ENCODE data around the gene ZCCHC17.
"Not testable (repeated sequence)": the region's sequence is repeated elsewhere in the genome, so short reads cannot be mapped to it uniquely, and the experiment has no call there.

ZCCHC17 gene

DNA sequence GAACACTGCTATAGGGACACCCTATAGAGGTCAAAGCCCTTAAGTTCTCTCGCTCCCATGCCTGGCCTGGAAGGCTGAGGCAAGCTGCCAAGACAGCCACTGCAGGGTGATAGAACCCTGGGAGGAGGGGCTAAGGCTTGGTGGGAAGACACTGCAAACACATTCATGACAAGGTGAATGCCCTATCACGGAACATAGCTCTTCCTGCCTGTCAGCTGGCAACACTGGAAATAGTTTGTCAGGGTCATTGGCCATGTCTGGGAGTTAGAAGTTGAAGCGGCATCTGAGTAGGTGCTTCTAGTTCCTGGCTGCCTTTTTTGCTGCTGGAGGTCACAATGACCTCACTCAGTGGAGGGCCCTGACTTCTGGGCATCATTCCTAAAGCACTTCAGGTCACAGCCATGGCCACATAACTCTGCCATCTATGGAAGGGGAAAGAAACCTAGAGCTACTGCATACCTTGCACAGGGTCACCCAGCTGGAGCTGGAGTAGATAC lies 71.8 kb downstream of the ZCCHC17 start:
- DNase-seq (ENCODE audit: low read depth, low spot score), result no peak

DNA sequence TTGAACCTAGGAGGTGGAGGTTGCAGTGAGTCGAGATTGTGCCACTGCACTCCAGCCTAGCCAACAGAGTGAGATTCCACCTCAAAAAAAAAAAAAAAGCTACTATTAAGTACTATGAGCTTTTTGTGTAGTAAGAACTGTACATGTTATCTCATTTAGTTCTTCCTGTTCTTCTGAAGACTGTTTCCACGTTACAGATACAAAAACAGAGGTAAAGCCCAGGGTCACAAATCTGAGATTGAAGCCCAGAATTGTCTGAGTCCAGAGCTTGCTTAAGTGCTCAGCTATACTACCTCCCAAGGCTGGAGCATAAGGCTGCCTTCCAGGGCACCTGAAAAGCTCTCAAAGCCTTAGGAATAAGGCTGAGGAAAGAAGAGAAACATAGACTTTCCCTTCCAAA lies 73.2 kb downstream of the ZCCHC17 start:
- no peak for DNase-seq (ENCODE audit: low read depth, low spot score)

DNA sequence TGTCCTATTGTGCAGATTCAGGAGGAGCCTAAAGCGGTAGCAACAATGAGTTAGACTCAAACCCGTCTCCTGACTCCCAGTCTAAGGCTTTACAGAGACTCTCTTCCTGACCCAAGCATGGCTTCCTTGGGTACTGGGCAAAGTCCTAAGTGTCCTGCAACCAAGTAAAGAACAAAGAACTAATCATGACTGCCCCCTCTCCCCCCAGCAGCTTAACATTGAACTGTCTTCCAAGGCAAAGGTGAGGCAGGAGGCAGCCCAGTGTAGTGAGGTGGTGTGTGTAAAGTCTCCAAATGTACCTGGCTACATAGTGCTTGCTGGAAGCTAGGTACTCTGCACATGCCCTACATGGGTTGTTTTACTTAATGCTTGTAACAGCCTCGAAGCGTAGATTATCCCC lies 73.7 kb downstream of the ZCCHC17 start:
- DNase-seq (ENCODE audit: low read depth, low spot score), result no peak

DNA sequence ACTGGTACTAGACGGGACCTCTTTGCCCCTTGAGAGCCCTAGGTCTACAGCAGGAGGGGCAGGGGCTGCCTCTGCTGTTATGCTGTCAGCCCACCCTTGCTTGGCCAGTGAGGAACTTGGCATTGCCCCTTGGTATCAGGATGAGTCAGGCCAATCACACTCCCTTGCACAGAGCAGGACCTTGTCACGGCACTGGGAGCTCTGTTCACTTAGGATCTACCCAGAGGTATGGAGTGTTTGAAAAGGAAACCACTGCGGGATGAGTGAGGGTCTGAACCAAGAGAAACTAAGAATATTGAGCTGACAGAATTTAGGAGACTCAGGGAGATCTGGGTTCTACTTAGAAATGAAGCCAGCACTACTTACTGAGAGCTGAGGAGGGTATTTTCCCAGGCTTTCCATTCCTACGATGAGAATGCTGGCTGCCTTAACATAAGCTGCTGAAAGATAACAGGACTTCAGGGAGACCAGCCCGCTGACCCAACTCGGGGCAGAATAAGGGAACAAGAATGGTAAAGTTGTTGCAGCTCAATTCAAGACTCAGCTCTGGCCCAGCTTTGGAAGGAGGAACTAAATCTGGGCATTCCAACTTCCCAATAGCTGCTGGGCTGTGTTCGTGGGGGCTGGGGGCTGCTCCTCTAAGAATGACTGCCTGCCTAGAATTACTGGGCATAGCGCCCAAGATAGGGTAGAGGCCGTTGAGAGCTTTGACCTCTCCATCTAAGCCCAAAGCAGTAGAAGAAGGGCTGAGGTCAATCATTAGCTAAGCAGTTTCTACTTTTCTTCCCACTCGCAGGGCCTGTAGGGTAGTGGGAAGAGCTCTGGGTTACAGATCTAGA lies 74.5 kb downstream of the ZCCHC17 start:
- no peak for DNase-seq (ENCODE audit: low read depth, low spot score)

DNA sequence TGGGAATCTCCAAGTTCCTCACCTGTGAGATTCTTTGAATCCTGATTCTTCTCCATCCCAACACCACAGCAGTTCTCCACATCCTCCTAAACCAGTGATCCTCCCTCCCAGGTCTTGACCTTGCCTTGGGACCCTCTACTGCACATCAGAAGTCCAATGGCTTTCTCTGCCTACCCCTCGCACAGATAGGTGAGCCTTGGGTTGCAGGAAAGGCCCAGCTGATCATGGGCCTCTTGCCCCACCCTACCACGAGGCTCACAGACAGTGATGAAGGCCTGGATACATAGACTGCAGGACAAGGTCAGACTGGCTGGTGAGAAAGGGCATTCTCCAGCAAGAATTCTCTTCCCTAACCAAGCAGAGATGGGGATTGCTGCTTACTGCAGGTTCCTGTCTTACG lies 75.2 kb downstream of the ZCCHC17 start:
- DNase-seq (ENCODE audit: low read depth, low spot score), result no peak

DNA sequence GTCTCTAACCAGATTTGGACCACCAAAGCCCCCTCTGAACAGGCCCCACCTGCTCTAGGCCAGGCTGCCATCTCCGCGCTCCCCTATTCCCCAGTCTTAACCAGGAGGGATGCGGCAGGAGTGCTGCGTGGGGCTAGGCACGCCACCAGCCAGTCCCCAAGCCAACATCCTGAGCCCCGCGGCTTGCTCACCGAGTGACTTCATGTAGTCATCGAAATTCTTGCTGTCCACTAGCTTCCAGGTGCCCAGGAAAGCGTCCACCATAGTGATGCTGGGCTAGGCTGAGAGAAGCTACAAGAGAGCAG lies 75.9 kb downstream of the ZCCHC17 start:
- no peak for DNase-seq (ENCODE audit: low read depth, low spot score)

DNA sequence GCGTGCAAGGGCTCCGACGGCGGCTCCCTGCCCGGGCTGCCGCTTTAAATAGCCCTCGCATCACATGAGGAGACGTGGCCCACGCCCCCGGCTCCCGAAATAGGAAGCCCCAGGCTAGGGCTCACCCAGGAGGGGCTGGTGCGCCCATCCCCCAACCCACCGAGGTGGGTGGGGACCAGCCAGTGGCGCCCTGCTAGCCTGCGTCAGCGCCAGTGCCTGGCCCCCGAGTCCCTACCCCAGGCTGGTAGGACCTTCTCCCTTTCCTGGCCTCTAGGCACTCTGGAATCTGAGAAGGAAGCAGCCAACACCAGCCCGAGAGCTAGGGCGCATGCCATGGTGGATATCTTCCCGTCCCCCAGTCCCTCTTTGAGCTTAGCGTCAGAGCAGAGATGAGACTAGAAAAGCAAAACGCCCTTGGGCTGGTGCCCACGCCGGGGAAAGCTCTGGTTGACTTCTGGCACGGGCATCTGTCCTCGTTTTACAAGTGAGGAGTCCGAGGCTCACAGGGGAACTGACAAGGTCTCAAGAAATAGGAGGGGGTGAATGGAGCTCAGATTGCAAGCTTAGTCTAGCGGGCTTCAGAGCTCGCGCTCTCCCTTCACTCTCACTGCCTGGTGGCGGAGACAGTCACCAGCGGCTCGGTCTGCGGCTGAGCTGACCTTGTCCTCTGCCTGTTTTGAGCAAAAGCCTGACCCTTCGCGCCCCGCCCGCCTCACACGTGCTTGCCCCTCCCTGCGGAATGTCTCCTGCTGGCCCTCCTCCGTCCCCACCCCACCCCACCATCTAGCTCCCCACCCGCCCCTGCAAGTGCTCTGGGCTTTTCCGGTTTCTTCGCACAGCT lies 76.4 kb downstream of the ZCCHC17 start, which contains the start of gene FABP3:
Gene FABP3, minus strand, starts transcription at position 21 of the 841 bp plus-strand sequence. CDS start 62 bp downstream, outside the sequence.
- peak; percentile 24 for DNase-seq (ENCODE audit: low read depth, low spot score)

DNA sequence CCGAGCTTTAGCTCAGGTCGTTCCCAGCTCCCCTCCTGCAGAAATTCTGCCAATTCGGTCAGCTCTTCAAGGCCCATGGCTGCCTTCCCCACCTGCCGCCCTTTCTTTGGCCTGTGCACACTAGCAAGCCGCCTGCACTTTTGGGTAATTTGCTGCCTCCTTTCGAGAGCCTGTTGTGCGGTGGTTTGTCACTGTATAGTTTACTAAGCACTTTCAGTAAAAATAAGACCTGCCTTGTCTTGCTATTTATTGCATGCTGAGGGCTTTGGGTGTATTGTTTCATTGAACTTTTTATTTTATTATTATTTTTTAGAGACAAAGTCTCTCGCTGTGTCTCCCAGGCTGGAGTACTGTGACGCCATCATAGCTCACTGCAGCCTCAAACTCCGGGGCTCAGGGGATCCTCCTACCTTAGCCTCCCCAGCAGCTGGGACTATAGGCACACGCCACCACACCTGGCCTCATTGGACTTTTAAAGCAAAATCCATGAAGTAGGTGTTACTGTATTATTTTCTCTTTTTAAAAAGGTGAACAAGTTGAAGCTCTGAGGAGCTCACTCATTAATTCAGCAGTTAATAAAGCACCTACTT lies 77.2 kb downstream of the ZCCHC17 start:
- no peak for DNase-seq (ENCODE audit: low read depth, low spot score)

DNA sequence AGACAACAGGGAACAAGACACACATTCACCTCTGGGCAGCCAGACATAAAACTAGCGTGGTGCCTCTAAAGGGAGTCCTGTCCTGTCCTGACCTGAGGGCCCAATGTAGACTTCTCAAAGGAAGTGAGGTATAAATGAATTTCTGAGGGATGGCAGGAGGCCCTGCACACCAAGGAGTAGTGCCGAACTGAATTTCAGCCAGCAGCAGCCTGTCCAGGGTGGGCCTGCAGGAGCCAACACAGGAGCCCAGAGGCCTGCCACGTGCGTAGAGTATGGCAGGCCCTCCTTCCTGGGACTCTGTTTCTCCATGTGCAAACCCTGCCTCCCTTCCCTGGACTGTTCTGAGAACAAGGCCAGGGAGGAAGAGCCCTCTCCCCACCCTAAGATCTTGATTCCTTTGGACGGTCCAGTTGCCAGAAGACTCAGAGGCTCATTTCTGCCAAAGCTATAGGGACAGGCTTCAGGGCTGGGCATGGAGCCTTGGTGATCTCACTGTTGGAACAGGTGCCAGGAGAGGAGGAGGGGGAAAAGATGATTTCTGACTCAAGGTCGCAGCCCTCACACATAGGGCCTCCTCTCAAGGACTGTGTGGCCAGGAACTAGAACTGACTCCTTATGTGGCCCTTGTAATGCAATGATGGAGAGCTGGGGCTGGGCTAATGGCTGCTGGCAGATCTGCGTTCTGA lies 77.8 kb downstream of the ZCCHC17 start:
- no peak for DNase-seq (ENCODE audit: low read depth, low spot score)

DNA sequence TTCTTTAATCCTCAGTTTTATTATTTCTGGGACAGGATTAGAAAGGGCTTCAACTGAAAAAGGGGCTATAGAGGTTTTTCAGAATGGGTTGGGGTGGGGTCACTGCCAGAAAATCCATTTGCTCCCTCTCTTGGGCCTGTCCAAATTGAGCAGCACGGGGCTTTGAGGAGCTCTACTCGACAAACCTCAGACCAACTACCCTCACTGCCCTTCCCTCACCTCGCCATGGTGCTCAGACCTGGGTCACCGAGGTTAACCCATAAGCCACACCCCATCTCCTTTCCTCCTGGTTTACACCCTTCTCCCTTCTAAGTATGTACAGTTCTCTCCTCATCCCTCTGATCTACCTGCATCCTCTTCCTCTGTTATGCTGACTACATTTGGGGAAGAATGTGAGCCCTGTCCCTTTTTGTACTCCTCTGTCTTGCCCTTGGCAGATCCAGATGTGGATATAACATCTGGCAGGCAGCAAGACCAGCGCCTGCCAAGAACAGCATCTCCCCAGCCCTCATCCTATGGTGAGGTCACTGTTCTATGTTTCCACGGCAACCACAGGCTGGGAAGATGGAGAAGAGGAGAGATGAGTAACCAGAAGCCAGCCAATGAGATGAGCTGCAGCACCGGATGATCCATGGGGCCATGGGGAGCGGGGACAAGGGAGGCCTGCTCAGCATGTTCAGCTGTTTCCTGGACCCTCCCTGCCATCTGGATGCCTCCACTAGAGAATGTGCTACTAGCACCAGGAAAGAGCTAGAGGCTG lies 79.7 kb downstream of the ZCCHC17 start:
- peak; percentile 96 for DNase-seq (ENCODE audit: low read depth, low spot score)

DNA sequence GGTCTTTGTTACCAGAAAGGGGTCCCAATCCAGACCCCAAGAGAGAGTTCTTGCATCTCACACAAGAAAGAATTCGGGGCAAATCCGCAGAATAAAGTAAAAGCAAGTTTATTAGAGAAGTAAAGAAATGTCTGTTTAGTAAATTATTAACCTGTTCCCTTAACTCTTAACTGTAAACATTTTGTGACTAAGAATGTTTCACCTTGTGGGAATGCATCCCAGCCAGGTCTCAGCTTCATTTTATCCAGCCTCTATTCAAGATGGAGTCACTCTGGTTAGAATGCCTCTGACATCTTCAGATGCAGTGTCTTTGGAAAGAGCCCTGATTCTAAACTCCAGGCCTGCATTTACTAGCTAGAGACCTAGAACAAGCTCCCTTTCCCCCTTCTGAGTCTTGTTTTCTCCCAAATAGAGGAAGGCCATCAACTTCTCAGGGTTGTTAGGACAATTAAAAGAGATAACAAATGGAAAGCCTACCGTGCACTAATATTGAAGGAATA lies 80.6 kb downstream of the ZCCHC17 start:
- DNase-seq (ENCODE audit: low read depth, low spot score), result no peak

DNA sequence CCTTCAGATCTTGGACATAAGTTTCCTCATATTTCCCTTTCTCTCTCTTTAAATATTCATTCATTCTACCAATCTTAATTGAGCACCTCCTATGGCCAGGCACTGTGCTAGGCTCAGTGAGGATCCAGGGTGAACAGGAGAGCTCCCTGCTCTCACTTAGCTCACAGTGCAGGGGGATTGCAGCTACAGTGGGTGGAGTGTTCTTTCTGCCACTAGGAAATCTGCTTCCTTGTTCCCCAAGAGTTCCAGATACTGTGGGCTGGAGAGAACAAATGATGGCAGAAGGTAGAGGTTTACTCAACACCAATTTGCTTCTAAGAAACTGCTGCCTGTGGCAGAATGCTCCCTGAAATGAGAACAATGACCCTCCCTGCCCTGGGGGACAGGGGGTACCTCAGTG lies 81.2 kb downstream of the ZCCHC17 start:
- DNase-seq (ENCODE audit: low read depth, low spot score), result no peak

DNA sequence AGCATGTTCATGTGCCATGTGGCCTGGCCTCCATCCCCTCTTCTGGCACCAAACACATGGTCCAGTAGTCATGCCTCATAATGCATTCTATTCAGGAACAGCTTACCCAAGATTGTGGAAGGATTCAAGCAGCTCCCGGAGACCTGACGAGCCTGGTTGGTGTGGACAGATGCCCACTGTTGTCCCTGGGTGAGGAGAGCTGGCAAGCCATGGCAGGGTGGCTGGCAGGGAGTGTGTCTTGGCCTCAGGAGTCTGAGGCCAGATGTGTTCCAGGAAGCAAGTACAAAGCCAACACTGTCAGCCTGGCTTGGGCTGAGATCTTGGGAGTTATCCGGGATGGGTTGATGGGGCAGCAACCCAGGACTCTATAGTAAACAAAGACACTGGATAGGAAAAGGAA lies 83.3 kb downstream of the ZCCHC17 start:
- DNase-seq (ENCODE audit: low read depth, low spot score), result no peak

DNA sequence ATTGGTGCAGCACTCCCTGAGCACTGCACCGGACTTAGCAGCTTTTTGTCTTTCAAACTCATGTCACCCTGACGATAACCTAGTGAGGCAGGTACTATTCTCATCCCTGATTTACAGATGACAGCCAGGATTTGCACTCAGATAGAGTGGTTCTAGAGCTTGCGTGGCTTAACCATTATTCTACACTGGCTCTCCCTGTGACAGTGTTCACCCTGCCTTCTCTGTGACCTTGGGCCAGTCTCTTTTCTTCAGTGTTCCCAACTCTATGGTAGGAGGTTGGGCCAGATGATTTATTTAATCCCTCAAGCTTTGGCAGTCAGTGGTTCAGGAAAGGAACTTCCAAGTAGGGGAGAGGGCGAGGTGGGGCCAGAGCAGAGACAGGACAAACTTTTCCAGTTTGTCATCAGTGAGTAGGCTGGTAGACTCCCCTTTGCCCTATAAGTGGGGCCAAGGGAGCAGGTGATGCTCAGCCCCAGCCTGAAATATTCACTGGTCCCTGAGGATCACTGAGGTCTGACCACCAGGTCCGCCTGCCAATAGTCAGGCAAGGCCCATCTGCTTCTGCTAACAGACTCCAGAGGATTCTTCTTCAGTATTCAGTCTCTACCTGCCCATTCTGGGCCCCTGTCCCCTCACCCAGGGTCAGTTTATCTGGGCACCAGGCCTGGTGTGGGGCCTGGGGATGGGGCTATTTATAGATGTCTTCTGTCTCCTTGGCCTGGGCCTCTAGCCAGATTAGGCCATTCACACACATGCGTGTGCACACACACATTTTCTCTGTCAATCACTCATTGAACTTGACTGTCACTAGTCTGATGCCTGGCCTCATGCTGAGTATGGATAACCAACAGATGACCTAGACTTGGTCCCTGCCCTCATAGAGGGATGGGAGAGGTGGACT lies 84.8 kb downstream of the ZCCHC17 start:
- DNase-seq (ENCODE audit: low read depth, low spot score), result no peak

DNA sequence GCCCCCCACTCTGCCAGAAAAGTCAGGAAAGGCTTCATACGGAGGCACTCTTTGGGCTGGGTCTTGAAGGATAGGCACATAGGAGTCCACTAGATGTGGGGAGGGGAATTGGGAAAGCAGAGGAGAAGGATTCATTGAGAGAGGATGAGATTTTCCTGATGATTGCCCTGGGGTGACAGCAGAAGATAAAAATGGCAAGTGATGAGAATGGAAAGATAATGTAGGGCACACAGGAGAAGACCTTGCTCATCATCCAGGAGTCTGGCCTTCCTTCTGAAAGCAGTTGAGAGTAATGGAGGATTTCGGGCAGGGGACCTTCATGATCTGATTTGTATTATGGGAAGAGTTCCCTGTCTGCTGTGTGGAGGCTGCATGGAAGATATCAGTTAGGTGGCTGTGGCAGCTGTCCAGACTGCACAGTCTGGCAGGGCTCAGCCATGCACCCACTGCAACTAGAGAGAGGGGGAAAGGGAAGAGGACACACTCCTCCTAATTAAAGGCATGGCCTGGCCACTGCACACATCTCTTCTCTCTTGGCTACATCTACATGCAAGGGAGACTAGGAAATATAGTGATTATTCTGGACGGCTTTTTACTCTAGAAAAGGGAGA lies 85.7 kb downstream of the ZCCHC17 start:
- no peak for DNase-seq (ENCODE audit: low read depth, low spot score)

DNA sequence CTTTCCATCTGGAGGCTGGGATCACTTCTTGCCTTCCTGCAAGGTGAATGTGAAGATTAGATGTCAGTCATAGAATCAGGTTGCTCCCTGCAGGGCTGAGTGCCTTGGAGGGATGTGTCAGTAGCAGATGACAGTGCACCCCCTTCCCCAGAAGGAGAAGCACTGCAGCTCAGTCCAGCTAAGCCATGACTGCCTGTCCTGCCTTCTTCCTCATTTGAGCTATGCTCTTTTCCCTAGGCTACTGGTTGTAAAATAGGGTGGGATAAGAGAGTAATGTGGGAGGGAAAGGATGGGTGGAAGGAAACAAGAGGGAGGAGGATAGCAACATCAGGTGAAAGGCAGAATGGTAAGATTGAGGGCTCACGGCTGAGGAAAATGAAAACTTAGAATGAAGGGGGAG lies 87.1 kb downstream of the ZCCHC17 start:
- no peak for DNase-seq (ENCODE audit: low read depth, low spot score)

DNA sequence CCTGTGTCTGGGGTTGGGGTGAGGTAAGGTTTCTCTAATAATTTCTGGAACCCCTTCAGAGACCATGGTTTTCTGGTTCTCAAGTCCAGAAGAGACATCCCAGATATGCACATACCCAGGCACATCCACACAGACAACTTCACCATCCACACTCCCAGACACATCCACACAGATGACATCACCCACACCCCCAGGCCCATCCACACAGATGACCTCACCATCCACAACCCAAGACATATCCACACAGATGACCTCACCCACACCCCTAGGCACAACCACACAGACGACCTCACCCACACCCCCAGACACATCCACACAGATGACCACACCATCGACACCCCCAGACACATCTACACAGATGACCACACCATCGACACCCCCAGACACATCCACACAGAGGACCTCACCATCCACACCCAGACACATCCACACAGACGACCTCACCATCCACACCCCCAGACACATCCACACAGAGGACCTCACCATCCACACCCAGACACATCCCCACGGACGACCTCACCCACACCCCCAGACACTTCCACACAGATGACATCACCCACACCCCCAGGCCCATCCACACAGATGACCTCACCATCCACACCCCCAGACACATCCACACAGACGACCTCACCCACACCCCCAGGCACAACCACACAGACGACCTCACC lies 89.9 kb downstream of the ZCCHC17 start:
- not testable (repeated sequence) for DNase-seq (ENCODE audit: low read depth, low spot score)

DNA sequence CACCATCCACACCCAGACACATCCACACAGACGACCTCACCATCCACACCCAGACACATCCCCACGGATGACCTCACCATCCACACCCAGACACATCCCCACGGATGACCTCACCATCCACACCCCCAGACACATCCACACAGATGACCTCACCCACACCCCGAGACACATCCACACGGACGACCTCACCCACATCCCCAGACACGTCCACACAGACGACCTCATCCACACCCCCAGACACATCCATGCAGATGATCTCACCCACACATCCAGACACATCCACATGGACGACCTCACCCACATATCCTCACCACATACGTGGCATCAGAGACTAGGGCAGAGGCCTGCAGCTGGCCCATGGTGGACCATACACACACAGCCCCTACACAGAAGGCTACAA lies 90.8 kb downstream of the ZCCHC17 start:
- no peak for DNase-seq (ENCODE audit: low read depth, low spot score)

DNA sequence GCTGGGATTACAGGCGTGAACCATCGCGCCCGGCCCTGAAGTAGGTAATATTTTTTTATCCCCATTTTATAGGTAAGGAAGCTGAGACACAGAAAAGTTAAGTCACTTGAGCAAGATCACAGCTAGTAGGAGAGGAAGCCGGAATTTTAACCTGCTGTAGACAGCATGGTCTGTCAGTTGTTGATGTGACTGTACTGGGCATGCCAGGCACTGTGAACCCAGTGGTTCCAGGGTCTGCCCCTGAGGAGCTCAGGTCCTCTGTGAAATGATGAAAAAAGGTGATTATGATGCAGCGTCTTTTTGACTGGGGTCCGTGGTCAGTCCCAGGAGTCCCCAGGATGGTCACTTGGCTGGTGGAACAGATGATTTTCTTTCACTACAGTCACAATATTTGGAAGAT lies 92.8 kb downstream of the ZCCHC17 start:
- DNase-seq (ENCODE audit: low read depth, low spot score), result no peak

All from smooth muscle cell of the brain vasculature (primary cell).